KG1 (cell line): ENCODE data around the gene IKZF3.
A peak's percentile ranks its signal among the peaks of the same experiment; 100 is the strongest.
"Not testable (repeated sequence)": the region's sequence is repeated elsewhere in the genome, so short reads cannot be mapped to it uniquely, and the experiment has no call there.

Source experiments
- DNase-seq: peaks from one replicate; lab custom pipeline; 2025; lab: John Stamatoyannopoulos, UW

Gene IKZF3

DNA sequence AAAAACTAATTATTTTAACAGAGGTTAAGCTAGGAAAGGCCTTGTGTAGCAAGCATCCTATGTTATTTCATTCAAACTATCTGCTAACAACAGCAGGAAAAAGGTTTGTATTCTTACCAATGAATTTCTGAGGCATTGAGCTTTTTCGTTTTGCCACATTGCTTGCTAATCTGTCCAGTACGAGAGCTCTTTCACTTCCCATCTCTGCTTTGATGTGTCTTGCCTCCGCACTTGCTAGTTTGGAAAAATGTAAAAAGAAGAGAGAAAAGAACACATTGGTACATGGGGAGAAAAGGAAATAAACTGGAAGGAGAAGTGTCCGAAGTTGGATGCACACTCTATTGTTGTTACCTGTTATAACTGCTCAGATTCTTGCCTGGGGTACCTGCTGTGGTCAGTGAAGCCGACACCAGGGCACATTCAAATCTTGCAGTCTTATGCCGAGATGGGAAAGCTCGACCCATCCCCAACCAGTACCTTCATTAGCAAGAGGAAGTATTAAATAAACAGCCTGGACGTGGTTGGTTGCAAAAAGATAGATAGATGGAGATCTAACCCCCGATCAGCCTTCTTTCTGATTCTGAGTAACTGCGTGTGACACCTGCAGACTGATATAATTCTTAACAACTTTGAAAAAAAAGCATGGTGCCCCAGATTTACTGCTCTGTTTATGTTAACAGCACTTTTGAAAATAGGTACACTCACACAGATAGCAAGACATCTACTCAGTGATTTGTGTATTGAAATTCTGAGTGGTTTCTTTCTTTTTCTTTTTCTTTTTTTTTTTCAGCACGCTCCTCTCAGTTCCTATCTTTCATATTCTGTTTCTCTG is 86.4 kb downstream of the IKZF3 start:
- no peak for DNase-seq

DNA sequence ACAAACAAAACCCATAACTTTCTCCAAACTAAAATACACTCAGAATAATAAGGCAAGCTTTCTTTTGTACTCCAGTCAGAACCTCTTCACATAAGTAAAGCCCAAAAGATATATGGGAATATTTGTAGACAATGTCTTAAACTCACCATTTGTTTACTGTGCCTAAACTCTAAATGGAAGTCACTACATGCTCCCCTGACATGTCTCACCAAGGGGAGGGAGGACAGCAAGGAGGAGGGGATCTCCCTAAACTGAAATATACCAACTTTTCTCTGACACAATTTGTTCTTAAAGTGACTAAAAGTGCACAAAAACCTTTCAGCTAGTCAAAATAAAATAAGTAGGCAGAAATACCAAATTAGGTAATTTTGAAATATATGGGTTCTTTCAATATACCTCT is 87.9 kb downstream of the IKZF3 start:
- DNase-seq: no peak

DNA sequence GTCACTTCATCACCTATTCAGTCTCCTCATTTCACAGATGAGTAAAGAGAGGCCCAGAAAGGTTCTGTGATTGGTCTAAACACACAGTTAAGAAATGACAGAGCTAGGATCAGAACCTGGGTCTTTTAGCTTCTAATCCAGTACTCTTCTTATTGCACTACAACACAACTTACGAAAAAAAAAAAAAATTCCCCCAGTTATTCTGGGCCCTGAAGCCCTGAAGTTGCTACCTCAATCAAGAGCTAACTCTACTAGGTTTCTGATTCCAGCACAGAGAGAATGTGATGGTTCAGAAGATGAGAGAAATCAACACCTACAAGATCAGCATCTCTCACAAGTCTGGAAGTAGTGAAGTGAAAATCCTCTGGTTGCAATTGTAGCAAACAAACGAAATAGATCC is 89.1 kb downstream of the IKZF3 start:
- DNase-seq: no peak

DNA sequence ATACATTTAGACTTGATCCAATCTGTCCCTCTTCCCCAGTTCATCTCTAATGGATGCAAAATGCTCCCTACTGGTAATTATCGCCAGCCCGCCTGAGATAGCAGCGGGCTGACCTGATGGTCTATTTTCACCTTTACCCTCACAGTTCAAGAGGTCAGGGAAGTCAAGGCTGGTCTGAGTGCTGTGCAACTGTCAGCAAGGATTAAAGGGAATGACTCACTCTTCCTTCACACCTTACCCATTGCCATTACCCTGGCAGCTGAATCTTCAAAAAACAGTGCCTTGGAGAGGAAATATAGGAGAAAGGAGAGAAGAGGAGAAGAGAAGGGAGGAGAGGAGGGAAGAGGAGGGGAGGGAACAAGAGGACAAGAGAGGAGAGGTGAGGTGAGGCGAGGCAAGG is 90.1 kb downstream of the IKZF3 start:
- DNase-seq: no peak

DNA sequence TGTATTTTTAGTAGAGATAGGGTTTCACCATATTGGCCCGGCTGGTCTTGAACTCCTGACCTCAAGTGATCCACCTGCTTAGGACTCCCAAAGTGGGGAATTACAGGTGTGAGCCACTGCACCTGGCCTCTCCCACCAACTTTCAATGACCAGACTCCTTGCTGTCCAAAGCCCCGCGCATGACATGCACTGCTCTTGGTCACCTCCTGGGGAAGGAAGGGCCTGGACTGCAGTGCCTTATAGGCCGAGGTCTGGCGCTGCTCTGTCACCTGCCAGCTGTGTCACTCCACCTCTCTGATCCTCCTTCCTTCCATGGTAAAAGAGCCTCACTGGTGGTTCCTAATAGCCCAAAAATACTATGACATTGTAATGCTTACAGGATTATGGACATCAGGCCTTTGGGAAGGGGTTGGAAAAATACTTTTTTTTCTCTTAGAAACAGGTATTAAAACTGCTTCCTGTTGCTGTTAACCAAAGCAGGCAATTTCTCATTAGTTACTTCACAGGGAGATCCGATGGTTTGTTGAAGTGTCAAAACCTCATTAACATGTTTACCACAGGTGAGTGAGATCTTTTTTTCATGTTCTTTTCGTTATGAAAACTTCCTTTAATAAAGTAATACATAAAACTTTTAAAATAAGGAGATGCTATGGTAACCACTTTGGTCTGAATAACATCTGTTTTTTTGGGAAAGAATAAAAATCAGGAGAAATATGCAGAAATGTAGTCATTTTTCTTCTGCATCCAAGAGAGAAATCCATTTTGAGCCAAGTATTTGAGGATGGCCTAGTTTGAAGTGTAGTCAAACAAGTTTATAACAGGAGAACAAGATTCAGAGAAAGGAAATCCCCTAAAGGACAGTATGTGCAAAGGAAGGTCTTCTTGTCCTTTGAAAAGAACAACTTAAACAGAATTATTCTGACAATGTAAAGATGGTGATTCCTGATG is 90.9 kb downstream of the IKZF3 start:
- no peak for DNase-seq

DNA sequence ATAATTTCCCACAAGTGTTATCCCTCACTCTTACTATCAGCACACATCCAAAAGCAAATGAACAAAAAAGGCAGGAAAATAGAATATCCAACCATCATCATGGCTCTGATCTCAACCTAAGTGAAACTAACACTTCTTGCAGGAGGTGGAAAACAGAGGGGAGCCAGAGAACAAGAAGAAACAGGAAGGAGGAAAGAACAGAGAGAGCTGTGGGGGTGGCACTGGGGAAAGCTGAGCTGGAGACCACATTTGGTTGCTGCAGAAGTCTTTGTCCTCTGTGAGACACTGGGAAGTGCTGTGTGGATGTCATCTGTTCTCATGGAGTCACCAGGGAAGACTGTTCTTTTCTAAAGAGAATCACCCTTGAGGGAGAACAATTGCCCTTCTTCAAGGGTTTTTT is 91.7 kb downstream of the IKZF3 start:
- DNase-seq: no peak

DNA sequence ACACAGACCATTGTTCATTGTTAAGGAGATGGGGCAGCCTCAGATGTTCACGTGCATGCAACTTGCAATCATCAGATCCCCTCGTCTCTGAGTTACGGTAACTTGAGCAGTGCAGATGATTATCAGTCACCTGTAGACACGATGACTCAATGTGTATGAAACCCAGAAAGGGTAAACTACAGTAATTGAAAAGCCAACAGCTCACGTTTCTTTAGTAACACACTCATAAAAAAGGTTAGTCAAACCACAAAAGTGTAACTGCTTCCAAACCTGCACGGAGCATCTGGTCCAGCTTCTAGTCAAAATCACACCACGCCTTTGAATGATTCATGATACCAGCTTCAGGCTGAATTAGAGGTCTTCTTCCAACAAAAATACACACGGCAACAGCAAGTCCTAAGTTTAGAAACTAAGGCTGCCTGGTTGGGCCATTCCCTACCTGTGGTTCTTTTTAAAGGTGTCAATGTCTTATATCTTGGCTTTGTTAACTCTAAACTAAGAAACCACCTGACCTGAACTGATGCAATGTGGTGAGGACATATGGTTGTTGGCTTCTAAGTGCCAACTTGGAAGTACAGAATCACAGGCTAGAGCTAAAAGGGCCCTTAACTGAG is 94.0 kb downstream of the IKZF3 start:
- DNase-seq: no peak

DNA sequence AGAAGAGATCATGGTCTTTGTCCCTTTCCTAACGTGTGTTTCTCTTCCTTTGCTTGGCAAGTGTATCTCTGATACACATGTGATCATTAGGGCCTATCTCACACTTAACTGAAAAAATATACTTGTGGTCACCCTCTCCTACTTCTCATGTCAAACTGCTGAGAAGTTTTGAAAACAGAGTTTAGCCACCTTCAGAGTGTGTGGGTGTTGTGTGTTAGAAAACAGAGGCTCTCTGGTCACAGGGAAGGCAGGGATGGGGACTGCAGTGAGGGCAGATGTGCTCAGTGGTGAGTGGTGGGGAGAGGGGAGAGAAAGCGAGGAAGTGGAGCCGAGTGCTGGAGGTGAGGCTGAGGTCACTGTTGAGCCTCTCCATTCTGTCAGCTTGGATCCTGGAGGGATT is 97.0 kb downstream of the IKZF3 start:
- DNase-seq: no peak

DNA sequence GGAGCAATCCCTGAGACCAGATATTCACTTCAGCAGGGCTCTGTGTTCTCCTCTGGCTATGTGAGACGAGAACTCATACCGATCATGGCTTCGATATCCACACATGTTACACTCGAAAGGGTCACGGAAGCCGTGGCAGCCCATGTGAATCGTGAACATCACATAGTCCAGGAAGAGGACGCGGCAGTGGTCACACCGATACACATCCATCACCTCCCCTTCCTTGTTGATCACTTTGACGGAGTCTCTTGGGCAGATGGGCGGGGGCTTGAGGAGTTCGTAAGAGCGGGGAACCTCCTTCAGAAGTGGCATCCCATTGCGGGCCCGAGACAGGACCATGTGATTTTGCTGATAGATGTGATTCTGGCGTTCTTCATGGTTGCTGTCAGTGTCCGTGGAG is 98.3 kb downstream of the IKZF3 start:
- DNase-seq: no peak

DNA sequence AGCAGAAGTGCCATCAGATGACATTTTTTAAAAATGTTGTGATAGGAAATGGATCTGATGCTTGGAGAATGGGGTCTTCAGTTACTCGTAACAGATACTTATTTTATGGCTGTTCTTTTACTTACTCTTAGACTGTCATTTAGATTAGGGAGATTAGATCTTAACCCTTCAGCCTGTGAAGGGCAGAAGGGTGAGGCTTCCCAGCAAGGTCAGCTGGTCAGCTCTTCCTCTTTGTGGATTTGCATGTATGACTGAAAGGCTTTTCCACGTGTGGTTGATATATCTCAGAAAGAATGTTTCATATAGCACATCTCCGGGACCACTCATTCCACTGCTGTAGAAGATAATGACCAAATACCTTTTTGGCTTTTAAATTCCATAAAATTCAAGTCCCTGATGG is 98.9 kb downstream of the IKZF3 start:
- no peak for DNase-seq

DNA sequence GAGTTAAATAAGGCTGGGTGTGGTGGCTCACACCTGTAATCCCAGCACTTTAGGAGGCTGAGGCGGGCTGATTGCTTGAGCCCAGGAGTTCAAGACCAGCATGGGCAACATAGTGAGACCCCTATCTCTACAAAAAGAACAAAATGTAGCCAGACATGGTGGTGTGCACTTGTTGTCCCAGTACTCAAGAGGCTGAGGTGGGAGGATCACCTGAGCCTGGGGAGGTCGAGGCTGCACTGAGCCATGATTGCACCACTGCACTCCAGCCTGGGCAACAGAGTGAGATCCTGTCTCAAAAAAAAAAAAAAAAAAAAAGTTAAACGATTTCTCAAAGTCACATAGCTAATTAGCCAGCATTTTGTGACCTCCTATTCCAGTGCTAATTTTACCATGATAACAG is 99.9 kb downstream of the IKZF3 start:
- DNase-seq: not testable (repeated sequence)

DNA sequence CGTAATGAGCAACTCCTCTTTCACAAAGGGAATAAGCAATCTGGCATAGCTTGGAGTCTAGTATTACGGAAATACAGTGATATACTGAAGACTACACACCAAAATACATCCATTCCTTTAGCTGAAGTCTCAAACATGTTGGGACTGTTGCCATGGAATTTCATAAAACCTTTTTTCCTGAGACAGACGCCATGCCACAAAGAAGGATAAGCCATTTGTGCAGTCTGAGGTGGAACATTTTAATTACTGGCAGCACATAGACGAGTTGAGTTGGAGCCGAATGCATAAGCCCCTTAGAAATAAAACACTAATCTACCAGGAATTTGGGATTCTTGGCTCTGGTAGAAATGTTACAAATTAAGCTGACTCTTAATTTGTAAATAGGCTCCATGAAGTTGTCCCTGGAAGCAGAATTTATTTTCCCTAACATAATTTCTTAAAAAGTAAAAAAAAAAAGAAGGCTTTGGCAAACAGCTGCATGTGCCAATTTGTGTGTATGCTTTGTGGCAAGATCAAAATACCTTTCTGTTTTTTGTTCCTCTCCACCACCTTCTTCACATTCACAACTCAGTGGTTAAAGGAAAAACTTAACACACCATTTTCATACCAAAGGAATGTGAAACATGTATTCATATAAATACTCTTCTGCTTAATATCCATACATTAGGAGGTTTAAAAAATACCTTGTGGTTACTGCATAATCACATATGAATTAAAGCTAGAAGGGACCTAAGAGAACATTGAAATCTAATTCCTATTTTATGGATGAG is 100.9 kb downstream of the IKZF3 start:
- no peak for DNase-seq

DNA sequence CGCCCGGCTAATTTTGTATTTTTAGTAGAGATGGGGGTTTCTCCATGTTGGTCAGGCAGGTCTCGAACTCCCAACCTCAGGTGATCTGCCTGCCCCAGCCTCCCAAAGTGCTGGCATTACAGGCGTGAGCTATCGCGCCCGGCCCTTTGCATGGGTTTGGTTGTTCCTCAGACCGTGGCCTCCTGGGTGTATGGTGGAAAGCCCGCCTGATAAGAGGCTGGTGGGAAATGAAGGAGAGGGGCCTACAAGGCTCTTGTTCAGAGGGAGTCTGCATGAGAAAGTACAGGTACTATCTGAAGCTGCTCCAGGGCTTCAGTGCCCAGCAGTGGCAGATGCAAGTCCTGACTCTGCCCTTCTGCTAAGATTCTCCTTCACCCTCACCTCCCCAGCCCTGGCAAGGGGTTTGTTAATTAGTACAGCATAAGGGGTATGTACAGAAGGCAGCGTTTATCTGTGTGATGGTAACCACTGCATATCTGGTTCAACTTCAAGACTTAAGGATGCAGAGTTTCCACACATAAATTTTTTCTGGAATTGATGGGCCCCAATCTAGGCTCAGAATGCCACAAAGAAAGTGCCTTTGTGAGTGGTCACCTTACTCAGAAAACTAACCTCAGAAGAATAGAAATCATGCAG is 102.1 kb downstream of the IKZF3 start:
- no peak for DNase-seq

DNA sequence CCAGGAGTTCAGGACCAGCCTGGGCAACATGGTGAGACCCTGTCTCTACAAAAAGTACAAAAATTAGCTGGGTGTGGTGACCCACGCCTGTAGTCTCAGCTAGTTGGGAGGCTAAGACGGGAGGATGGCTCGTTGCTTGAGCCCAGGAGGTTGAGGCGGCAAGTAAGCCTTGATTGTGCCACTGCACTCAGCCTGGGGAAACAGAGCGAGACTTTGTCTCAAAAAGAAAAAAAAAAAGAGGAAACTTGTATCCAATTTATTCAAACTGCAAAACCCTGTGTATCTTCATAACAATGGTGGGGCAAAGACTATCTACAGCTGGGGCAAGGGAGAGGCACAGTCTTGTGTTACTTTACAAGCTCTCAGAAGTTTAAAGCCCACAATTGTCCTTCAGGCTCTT is 104.9 kb downstream of the IKZF3 start:
- no peak for DNase-seq

DNA sequence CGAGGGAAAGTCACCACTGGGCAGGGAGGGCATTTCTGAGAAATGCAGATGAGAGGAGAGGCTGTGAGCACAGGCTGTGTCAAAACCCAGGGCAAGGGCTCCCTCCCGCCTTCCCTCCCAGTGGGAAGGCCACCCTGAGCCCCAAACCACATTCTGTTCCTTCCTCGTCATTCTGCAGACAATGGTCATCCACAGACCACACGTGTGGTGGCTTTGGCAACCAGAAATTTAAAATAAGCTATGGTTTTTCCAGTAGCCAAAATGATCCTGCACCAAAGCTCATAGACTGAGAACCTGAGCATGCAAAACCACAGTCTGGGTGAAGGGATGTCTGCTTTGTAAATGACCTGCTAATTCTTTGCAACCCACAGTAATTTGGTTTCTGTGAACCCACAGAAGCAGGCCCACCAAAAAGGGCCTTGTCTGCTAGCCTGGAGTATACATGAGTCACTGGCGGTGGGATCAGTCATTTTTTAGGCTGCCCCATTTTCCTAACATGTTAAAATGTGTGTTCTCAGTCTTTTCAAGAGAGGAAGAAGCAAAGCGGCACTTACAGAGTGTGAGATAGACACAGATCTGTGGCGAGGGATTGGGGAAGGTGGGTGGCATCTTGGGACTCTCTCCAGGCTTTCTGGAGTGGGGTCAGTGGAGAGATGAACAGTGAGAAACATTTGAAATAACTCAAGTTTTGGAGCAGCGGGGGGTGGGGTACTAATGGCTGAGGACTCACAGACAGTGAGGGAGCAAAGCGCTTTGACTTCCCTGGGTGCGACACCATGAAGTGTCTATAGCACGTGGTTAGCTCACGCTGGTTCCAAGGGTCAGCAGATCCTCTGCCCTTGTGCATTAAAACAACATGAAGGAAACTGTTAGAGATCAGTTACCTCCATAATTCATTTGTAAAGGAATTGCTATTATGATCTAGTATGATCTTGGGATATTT is 105.9 kb downstream of the IKZF3 start:
- peak; percentile 19 for DNase-seq

DNA sequence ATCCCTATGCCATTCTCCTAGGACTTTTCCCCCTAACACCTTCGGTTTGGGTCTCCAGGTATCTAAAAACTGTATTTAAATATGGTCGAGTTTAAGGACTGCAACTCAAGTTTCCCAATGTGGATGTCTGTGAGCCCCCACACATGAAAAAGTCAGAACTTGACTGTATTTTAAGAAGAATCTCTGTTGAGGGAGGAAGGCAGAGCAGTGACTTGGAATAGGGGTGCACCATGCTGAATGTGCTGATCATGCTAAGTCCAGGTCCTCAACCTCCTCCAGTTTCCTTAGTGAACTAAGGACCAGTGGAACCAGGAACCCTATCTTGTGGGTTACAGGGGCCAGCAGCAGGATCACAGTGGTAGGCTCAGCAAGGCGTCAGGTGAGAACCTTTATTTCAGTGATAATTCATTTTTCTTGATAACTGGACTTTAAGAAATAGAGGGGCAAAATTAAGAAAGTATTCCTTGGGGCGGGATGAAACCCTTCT is 106.9 kb downstream of the IKZF3 start:
- no peak for DNase-seq

DNA sequence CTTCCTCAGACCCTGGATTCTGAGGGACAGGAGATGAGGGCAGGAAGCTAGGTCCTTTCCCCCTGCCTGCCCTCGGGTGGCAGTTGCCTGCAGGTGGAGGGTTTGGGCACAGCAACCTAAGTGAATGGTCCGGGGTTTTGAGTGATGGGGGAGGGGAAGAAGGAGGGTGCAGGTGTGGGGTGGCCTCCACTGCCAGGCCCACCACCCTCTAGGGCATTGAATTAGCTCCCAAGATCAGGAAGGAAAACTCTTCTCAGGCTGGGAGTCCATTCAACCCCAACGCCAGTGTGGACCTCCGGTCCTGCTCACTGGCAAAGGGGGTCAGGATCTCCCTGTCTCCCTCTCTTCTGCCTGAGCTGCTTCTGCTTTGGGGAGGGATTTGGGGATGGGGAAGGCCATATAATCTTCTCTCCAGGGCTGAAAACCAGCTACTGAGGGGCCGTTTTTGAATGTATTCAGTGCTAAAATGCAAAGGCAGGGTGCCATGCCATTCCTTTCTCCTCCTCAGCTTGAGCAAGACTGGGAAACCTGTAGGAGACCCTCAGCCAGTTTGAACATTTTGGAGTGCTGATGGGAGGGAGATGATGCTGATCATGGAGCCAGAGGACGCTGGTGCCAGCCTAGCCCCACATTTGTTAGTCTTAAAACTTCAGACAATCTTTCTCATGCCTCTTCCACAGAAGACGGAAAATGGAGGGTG is 107.6 kb downstream of the IKZF3 start:
- DNase-seq: no peak

DNA sequence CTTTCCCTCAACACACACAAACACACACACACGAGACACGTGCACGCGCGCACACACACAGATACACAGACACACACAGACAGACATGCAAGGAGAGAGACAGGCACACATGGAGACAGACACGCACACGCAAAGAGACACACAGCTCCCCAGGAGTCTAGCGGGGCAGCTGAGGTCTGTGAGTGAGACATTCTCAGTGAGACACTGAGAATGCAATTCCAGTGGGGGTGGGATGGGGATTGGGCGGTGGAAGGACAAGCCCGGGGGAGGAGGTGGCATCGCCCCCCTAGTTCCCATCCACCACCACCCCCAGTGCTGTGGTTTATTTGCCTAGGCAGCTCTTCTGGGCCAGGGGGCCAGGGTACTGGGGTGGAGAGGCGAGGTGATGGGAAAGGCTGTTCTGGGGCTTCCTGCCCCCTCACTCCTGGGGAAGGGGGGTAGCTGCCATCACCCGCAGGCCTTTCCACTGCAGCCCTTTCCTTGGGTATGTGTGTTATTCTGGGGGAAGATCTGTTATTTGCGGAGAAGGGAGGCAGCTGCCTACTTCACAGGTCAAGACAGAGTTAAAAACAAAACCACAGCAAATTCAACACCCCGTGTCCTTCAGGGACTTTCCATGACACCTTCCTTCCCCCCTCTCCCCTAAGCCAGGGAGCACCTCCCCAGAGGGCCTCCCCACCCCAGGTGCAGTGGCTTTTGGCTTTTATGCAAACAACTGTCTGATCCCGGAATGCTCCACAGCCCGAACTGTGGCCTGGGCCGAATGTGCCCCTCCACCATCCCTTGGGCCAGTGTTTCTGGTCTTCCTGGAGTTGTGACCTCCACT is 108.3 kb downstream of the IKZF3 start:
- no peak for DNase-seq
